Neural cell (in vitro differentiated cells): Measurements from ENCODE around the gene HK1.

Experiments
- EZH2 ChIP-seq: fragments of 200-600, 300-800 bp; shearing (Covaris generic), sonication (generic); IDR thresholded peaks from 2 replicates; pipeline ENCODE4 v1.6.1; 2014; ENCODE audit warnings: antibody characterized with exemption, low read length, borderline replicate concordance, mild to moderate bottlenecking; ENCODE audit not compliant: insufficient read depth, poor library complexity, severe bottlenecking
- MXI1 ChIP-seq: fragments of 450-650 bp; conservative IDR thresholded peaks from 2 replicates; pipeline ENCODE4 v1.6.1; 2014; ENCODE audit warnings: antibody characterized with exemption, mild to moderate bottlenecking; ENCODE audit not compliant: poor library complexity, severe bottlenecking
- POLR2AphosphoS5 ChIP-seq: IDR thresholded peaks from 2 replicates; pipeline ENCODE4 v1.6.1; 2012
- RAD21 ChIP-seq: fragments of 450-650 bp; conservative IDR thresholded peaks from 2 replicates; pipeline ENCODE4 v1.6.1; 2014; ENCODE audit warnings: antibody characterized with exemption, mild to moderate bottlenecking, moderate library complexity
- TF ChIP-seq, protein P1 (sequence below): fragments of 450-650 bp; IDR thresholded peaks from 2 replicates; pipeline ENCODE4 v1.5.1; 2014; ENCODE audit warnings: antibody characterized with exemption, mild to moderate bottlenecking, moderate library complexity; ENCODE audit not compliant: poor library complexity, severe bottlenecking
- TF ChIP-seq, protein P2 (sequence below): IDR thresholded peaks from 2 replicates; pipeline ENCODE4 v1.6.1; 2012; ENCODE audit warnings: borderline replicate concordance

DNA sequence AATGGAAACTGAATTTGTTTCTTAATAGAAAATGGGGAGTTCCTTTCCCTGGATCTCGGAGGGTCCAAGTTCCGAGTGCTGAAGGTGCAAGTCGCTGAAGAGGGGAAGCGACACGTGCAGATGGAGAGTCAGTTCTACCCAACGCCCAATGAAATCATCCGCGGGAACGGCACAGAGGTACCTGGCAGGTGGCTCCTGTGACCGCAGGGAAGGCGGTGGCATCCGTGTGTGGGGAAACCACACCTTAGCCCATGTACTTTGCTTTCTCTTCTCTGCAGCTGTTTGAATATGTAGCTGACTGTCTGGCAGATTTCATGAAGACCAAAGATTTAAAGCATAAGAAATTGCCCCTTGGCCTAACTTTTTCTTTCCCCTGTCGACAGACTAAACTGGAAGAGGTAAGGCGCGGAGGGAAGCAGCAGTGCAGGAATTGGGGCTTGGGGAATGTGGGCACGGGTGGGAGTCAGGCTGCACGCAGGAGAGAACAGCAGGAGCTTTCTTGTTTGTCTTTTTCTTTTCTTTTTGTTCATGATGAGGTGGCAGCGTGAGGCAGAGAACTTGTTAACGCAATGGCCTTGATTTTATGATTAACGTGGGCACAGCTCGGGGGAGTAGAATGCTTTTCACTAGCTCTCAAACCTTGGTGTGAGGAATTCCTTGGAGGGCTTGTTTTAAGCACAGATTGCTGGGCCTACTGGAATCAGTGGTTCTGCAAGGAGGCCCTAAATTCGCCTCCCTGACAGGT lies 45.4 kb upstream of the HK1 start:
- no peak for TF ChIP-seq EZH2
- TF ChIP-seq, protein P1, sequence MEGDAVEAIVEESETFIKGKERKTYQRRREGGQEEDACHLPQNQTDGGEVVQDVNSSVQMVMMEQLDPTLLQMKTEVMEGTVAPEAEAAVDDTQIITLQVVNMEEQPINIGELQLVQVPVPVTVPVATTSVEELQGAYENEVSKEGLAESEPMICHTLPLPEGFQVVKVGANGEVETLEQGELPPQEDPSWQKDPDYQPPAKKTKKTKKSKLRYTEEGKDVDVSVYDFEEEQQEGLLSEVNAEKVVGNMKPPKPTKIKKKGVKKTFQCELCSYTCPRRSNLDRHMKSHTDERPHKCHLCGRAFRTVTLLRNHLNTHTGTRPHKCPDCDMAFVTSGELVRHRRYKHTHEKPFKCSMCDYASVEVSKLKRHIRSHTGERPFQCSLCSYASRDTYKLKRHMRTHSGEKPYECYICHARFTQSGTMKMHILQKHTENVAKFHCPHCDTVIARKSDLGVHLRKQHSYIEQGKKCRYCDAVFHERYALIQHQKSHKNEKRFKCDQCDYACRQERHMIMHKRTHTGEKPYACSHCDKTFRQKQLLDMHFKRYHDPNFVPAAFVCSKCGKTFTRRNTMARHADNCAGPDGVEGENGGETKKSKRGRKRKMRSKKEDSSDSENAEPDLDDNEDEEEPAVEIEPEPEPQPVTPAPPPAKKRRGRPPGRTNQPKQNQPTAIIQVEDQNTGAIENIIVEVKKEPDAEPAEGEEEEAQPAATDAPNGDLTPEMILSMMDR, result no peak
- TF ChIP-seq MXI1, result no peak
- TF ChIP-seq, protein P2, sequence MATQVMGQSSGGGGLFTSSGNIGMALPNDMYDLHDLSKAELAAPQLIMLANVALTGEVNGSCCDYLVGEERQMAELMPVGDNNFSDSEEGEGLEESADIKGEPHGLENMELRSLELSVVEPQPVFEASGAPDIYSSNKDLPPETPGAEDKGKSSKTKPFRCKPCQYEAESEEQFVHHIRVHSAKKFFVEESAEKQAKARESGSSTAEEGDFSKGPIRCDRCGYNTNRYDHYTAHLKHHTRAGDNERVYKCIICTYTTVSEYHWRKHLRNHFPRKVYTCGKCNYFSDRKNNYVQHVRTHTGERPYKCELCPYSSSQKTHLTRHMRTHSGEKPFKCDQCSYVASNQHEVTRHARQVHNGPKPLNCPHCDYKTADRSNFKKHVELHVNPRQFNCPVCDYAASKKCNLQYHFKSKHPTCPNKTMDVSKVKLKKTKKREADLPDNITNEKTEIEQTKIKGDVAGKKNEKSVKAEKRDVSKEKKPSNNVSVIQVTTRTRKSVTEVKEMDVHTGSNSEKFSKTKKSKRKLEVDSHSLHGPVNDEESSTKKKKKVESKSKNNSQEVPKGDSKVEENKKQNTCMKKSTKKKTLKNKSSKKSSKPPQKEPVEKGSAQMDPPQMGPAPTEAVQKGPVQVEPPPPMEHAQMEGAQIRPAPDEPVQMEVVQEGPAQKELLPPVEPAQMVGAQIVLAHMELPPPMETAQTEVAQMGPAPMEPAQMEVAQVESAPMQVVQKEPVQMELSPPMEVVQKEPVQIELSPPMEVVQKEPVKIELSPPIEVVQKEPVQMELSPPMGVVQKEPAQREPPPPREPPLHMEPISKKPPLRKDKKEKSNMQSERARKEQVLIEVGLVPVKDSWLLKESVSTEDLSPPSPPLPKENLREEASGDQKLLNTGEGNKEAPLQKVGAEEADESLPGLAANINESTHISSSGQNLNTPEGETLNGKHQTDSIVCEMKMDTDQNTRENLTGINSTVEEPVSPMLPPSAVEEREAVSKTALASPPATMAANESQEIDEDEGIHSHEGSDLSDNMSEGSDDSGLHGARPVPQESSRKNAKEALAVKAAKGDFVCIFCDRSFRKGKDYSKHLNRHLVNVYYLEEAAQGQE, result no peak
- no peak for TF ChIP-seq POLR2AphosphoS5
- no peak for TF ChIP-seq RAD21
